Measurements from ENCODE around the gene NAA25. TPM values are rescaled to one million over a fixed set of nuclear protein-coding genes. Genes with fewer than 3 reads are reported as not detected.
"Not testable (repeated sequence)": the region's sequence is repeated elsewhere in the genome, so short reads cannot be mapped to it uniquely, and the experiment has no call there.

Gene NAA25
- total RNA-seq, 1 donor from 2014 or later, result 32.8 TPM

- Histone ChIP-seq H3K4me1 (ENCODE audit: insufficient read depth, low read length) (peaks cover 17% of the 10 kb centered on the region), H3K9ac (ENCODE audit: low read length) (no peak overlapping the region), H3K4me2 (ENCODE audit: low read length) (no peak overlapping the region), H3K79me2 (ENCODE audit: insufficient read depth, low read length) (peaks cover 22% of the 10 kb centered on the region), H3K9me3 (ENCODE audit: insufficient read depth, low read depth, low read length) (no peaks in the 10 kb centered on the region), H2AFZ (ENCODE audit: low read depth, low read length) (no peak overlapping the region), H4K20me1 (ENCODE audit: insufficient read depth, low read length) (peaks cover 13% of the 10 kb centered on the region), H3K27ac (ENCODE audit: low read depth, low read length) (no peak overlapping the region), H3K27me3 (ENCODE audit: insufficient read depth, low read length) (no peaks in the 10 kb centered on the region), H3K4me3 (ENCODE audit: insufficient read depth, low read depth, low read length) (no peak overlapping the region), H3K36me3 (ENCODE audit: insufficient read depth, low read length) (no peaks in the 10 kb centered on the region)
- Mint-ChIP-seq H3K36me3 (ENCODE audit: low read depth, unreplicated experiment) (no peaks in the 10 kb centered on the region), H3K4me1 (ENCODE audit: low read depth, unreplicated experiment) (peaks cover 9% of the 10 kb centered on the region), H3K27me3 (ENCODE audit: low read depth, unreplicated experiment) (no peaks in the 10 kb centered on the region), H3K9me3 (ENCODE audit: unreplicated experiment) (no peaks in the 10 kb centered on the region), H3K27ac (ENCODE audit: unreplicated experiment) (no peak overlapping the region), H3K4me3 (ENCODE audit: unreplicated experiment) (no peak overlapping the region)
- FAIRE-seq (no peak), DNase-seq (ENCODE audit: low read depth) (no peak)
- no peak for TF ChIP-seq CTCF (IDR thresholded peaks at IDR 0.05; ENCODE audit: insufficient read depth, low read depth, low read length)
- TF ChIP-seq EZH2 (IDR thresholded peaks at IDR 0.05; ENCODE audit: insufficient read depth, low read length), result no peak
Observed at GRCh38 chr12:112111931-112112330, 3.3 kb upstream of the NAA25 start.

GRCh38 chr12:112110787-112111662, 2.4 kb upstream of the NAA25 start:
- H3K36me3 Mint-ChIP-seq (ENCODE audit: low read depth, unreplicated experiment); H3K27me3 ChIP-seq (ENCODE audit: insufficient read depth, low read length); H3K9me3 Mint-ChIP-seq (ENCODE audit: unreplicated experiment); H3K4me3 ChIP-seq (ENCODE audit: insufficient read depth, low read depth, low read length); H3K27me3 Mint-ChIP-seq (ENCODE audit: low read depth, unreplicated experiment); H3K4me2 ChIP-seq (ENCODE audit: low read length); H3K27ac Mint-ChIP-seq (ENCODE audit: unreplicated experiment); H2AFZ ChIP-seq (ENCODE audit: low read depth, low read length); H3K36me3 ChIP-seq (ENCODE audit: insufficient read depth, low read length); H3K9me3 ChIP-seq (ENCODE audit: insufficient read depth, low read depth, low read length); H3K4me3 Mint-ChIP-seq (ENCODE audit: unreplicated experiment); DNase-seq (ENCODE audit: low read depth); H3K9ac ChIP-seq (ENCODE audit: low read length); FAIRE-seq; H3K27ac ChIP-seq (ENCODE audit: low read depth, low read length): not testable (repeated sequence)
- H3K79me2 ChIP-seq (ENCODE audit: insufficient read depth, low read length), result peaks cover 31% of the 10 kb centered on the region
- H4K20me1 ChIP-seq (ENCODE audit: insufficient read depth, low read length), result peaks cover 22% of the 10 kb centered on the region
- peaks cover 11% of the 10 kb centered on the region for H3K4me1 Mint-ChIP-seq (ENCODE audit: low read depth, unreplicated experiment)
- peaks cover 15% of the 10 kb centered on the region for H3K4me1 ChIP-seq (ENCODE audit: insufficient read depth, low read length)

GRCh38 chr12:112107306-112108201, 1.0 kb downstream of the NAA25 start:
- Histone ChIP-seq H3K36me3 (ENCODE audit: insufficient read depth, low read length) (peaks cover 3% of the 10 kb centered on the region), H3K4me1 (ENCODE audit: insufficient read depth, low read length) (peaks cover 18% of the 10 kb centered on the region), H3K4me3 (ENCODE audit: insufficient read depth, low read depth, low read length) (peak overlapping the region; percentile 78), H3K79me2 (ENCODE audit: insufficient read depth, low read length) (peaks cover 66% of the 10 kb centered on the region), H3K4me2 (ENCODE audit: low read length) (peak overlapping the region; percentile 91), H3K9me3 (ENCODE audit: insufficient read depth, low read depth, low read length) (no peaks in the 10 kb centered on the region), H3K27me3 (ENCODE audit: insufficient read depth, low read length) (no peaks in the 10 kb centered on the region), H3K27ac (ENCODE audit: low read depth, low read length) (peak overlapping the region; percentile 87), H4K20me1 (ENCODE audit: insufficient read depth, low read length) (peaks cover 55% of the 10 kb centered on the region), H2AFZ (ENCODE audit: low read depth, low read length) (no peak overlapping the region), H3K9ac (ENCODE audit: low read length) (peak overlapping the region; percentile 94)
- H3K27ac Mint-ChIP-seq (ENCODE audit: unreplicated experiment), result peak overlapping the region; percentile 99
- DNase-seq (ENCODE audit: low read depth) (no peak), FAIRE-seq (no peak)
- peaks cover 2% of the 10 kb centered on the region for H3K36me3 Mint-ChIP-seq (ENCODE audit: low read depth, unreplicated experiment)
- H3K9me3 Mint-ChIP-seq (ENCODE audit: unreplicated experiment), result no peaks in the 10 kb centered on the region
- peaks cover 21% of the 10 kb centered on the region for H3K4me1 Mint-ChIP-seq (ENCODE audit: low read depth, unreplicated experiment)
- H3K27me3 Mint-ChIP-seq (ENCODE audit: low read depth, unreplicated experiment), result no peaks in the 10 kb centered on the region
- TF ChIP-seq EZH2 (IDR thresholded peaks at IDR 0.05; ENCODE audit: insufficient read depth, low read length), result no peak
- TF ChIP-seq CTCF (IDR thresholded peaks at IDR 0.05; ENCODE audit: insufficient read depth, low read depth, low read length), result no peak
- peak overlapping the region; percentile 99 for H3K4me3 Mint-ChIP-seq (ENCODE audit: unreplicated experiment)
